ENCODE measurements around the gene VARS2.

DNA sequence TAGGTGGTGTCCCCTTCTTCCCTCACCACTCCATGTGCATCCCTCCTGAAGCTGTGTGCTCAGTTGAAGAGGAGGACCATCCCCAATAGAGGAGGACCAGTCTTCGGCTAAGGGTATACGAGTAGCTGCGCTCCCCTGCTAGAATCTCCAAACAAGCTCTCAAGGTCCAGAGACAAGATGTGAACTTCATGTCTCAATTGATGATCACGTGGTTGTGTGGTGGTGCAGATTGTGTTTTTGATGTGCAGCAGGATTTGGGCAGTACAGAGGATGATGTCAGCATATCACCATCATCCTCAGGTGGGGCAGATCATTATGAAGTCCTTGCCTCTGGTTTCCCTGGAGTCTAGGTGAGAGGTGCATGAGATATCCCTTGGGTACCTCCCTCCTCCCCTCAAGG is 49.7 kb upstream of the VARS2 start:
- TF ChIP-seq, protein P1, sequence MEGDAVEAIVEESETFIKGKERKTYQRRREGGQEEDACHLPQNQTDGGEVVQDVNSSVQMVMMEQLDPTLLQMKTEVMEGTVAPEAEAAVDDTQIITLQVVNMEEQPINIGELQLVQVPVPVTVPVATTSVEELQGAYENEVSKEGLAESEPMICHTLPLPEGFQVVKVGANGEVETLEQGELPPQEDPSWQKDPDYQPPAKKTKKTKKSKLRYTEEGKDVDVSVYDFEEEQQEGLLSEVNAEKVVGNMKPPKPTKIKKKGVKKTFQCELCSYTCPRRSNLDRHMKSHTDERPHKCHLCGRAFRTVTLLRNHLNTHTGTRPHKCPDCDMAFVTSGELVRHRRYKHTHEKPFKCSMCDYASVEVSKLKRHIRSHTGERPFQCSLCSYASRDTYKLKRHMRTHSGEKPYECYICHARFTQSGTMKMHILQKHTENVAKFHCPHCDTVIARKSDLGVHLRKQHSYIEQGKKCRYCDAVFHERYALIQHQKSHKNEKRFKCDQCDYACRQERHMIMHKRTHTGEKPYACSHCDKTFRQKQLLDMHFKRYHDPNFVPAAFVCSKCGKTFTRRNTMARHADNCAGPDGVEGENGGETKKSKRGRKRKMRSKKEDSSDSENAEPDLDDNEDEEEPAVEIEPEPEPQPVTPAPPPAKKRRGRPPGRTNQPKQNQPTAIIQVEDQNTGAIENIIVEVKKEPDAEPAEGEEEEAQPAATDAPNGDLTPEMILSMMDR (conservative IDR thresholded peaks at IDR 0.05; ENCODE audit: low read length) = no peak
- TF ChIP-seq EZH2phosphoT487 (IDR thresholded peaks at IDR 0.05; ENCODE audit: borderline replicate concordance) = no peak

Data from Loucy (cell line).